HS-27A (cell line): Measurements from ENCODE around the gene TMEM121.

Source experiments
- DNase-seq: peaks from one replicate; pipeline ENCODE4 v3.0.0-alpha.2; 2012; ENCODE audit warnings: low read depth, missing footprints

TMEM121 gene

DNA sequence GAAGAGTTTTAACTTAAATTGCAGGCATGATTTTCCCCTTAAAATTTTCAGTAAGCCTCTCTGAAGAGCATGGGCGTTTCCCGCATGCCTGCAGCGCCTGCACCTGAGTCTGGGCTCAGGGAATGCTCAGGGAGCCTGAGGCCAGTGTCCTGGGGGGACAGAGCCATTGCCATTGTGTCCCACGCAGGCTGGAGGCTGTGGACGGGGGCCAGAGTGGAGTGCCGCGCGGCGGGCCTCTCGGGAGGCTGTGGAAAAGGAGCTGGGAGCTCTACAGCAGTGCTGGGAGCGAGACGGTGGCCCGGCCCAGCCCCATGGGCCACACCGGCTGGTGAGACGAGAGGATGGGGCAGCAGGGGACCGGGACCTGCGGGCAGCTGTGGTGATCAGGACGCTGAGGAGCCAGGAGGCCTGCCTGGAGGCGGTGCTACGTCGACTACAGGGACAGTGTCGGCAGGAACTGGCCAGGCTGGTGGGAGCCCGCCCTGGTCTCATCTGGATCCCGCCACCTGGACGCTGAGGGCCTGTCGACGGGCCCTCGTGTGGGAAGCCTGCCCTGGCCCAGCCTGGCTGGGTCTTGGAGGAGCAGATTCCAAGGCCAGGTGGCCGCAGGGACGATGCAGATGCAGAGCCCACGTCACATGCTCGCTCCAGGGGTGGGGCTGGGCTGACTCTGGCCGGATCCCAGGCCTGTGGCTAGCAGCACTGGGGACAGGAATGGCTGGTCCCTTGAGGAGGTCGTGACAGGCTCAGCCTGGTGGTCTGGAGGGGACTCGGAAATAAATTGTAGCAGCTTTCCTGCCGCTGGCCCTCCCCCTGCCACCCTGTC, 27.7 kb upstream of the TMEM121 start:
- DNase-seq: no peak

DNA sequence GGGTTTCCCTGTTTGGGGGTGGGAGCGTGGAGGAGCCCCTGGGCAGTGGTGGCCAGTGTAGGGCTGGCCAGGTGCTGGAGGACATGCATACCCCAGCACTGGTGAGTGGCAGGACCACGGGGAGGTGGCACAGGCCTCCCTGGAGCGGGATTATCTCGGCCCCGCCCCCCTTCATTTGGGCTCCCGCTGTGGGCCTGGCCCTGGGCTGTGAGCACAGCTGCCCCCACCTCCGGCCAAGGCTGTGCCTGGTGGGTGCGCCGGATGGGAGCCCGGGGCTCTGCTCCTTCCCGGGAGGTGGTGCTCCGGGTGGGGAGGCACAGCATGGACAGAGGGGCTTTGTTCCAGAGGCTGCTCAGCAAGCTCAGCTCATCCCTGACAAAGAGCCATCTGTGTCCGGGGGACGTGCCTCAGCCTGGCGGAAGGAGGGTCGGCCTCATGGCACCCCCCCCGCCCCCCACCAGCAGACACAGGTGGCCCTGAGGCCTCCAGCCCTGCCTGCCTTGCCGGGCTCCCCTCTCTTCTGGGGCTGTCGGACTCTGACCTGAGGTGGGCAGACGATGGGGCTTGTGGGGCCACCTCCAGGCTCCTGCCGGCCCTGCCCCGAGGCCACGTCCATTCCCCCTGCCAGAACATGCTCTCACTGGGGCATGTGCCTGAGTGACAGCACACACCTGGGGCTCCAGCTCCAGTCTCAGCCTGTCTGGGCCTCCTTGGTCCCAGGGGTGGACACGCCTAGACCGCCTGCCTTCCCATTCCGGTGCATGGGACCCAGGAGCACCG, 26.9 kb upstream of the TMEM121 start:
- DNase-seq: no peak

DNA sequence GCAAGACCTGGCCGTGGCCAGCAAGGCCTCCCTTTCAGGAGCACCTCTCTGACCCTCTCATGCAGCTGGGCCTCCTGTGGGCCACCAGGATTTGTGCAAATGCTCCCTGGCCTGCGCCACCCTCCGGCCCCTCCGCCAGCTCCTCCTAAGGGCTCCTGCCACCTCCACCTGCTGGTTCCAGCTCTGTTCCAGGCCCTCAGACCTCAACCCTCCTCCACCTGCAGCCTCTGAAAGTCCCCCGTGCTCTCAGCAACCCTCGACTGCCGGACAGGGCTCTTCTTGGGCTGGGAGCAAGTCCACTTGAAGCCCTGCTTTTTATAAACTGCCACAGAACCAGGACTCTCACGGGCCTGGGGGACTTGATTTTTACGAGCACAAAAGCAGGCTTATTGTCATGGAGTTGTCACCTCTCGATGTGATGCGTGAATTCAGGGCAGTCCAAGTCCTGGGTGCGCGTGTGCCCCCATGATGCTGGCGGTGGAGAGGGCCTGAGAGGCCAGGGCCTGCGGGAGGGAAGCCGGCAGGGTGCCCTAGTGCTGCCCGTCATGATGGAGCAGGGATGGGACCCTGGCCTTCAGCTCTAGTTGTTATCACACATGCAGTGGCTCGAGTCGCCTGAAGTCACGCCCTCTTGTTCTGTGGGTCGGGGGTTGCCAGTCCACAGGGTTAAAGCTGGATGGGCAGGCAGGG, 26.2 kb upstream of the TMEM121 start:
- no peak for DNase-seq

DNA sequence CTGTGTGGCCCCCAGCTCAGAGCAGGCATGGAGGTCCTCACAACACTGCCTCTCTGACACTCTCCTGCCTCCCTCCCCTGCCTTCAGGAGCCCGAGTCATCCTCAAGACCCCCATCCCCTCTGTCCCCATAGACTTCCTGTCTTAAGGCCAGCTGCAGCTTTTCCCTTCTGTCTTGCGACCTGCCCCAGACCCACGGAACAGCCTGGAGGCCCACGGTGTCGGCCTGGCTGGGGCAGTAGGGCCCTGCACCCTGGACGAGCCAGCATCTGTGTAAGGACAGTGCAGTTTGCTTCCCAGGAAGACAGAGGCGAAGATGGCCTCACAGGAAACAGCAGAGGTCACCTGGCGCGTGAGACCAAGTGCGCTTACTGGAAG, 25.7 kb upstream of the TMEM121 start:
- no peak for DNase-seq

DNA sequence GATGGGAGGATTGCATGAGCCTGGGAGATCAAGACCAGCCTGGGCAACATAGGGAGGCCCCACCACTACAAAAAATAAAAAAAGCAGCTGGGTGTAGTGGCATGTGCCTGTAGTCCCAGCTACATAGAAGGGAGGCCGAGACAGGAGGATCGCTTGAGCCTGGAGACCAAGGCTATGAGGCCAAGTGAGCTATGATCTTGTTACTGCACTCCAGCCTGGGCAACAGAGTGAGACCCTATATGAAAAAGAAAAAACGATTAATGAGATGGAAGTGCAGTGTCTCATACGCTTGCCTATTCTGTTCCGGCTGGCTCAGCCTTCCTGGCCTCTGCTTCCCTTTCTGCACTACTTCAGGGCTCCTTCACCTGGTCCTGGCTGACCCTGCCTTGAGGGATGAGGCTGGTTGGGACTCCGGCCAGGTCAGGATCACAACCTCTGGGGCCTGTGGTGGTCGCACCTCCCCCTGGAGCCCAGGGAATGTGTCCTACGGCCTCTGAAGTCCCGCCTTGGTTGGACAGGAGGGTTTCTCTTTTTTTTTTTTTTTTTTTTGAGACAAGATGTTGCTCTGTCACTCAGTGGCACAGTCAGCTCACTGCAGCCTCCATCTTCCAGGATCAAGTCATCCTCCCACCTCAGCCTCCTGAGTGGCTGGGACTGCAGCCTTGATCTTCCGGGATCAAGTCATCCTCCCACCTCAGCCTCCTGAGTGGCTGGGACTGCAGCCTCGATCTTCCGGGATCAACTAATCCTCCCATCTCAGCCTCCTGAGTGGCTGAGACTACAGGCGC, 24.7 kb upstream of the TMEM121 start:
- DNase-seq: no peak

DNA sequence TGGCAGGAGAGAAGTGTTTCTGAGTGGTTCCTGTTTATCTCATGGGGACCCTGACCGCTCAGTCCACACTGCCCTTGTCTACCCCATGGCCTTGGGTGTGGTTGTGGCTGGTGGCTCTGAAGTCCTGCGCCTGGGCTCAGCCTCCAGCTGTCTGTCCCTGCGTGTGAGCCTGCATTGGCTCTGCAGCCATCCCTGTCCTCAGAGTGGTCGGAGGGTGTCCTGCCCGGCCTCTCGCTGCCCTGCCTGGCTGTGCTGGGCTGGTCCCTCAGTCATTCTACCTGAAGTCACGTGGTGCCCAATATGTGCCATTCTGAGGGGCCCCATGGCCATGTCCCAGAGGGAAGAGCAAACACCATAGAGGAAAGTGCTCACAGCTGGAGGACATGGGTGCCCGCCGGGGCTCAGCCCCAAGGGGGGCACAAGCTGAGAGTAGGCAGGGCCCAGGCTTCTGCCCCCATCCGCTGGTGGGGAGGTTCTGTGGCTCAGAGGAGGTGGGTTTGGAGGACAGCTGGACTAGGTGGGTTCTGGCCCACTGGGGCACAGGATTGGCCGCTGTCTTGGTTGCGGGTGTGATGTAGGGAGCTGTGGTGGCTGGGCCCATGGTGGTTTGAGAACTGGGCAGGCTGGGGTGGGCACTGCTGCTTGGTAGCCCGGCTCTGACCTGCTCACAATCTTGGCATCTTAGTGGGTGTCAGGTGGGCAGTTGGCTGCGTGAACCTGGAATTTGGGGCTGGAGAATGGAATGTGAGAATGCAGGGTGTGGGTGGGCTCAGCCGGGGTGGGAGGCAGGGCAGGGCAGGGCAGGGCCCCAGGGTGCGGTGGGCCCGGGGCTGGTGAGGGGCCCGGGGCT, 23.7 kb upstream of the TMEM121 start:
- no peak for DNase-seq

DNA sequence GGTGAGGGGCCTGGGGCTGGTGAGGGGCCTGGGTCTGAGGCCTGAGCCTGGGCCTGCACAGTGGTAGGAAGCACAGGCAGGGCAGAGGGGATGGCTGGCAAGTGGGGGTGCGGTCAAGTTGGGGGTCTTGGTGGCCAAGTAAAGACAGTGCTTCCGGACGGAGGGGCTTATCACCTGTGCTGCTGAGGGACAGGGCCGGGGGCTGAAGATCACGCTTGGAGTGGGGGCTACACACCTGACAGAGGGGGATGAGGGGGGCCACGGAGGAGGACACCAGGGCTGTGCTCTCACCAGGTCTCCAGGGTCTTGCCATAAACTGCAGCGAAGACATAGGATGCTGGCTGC, 23.1 kb upstream of the TMEM121 start:
- DNase-seq: no peak

DNA sequence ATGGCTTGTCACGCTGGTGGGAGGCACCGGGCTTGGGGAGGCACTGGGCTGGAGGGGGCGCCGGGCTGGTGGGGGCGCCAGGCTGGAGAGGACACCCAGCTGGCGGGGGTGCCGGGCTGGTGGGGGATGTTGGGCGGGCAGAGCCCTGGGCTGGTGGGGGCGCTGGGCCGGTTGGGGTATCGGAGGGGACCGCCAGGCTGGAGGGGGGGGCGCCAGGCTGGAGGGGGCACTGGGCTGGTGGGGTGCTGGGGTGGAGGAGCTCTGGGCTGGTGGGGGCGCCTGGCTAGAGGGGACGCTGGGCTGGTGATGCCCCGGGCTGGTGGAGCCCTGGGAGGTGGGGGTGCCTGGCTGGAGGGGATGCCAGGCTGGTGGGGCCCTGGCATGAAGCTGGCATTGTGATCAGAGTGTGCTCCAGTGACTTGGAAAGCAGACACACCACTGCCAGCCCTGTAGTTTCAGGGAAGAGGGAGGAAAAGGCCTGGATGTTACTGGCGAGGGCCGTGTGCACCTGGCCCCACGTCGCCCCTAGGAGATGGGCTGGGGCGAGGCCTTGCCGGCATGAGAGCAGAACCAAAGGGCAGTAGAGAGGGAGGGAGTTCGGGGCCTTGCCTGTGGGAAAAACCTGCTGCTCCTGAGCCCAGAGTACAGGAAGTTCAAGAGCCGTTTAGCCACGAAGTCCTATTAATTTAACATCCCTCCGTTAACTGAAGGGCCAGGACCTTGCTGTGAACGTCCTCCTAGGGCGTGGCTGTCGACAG, 22.3 kb upstream of the TMEM121 start:
- DNase-seq: no peak

DNA sequence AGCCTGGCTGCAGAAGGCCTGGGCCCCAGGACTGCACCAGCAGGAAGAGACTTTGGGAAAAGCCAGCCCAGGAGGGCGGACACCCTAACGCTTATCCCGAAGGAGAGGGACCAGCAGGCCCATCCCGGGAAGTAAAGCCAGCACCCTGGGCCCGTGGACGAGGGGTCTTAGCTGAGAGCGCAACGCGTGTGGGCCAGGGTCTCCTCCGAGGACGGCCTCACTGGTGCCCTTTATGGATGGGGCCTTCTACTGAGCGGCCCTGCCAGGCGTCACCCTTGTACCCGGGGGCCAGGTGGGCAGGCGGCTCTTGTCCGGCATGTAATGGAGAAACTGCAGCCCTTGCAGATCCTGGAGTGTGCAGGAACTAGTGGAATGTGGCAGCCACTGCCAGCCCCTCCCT, 21.3 kb upstream of the TMEM121 start:
- no peak for DNase-seq

DNA sequence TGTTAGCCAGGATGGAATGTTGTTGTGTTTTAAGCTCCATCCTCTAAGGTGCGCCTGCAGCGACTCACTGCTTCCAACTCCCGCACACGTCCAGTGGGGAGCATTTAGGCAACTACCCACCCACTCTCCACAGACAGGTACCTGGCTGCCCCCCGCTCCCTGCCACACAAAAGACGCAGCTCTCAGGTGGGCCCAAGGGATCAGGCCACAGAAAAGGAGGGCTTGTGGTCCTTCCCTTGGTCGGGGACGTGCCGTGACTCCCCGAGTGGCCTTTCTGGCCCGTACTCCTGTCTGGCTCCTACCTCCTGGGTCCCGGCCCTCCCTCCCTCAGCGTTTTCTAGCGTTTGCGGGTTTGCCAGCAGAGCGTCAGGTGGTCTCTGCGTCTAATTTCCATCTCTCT, 19.1 kb upstream of the TMEM121 start:
- DNase-seq: no peak

DNA sequence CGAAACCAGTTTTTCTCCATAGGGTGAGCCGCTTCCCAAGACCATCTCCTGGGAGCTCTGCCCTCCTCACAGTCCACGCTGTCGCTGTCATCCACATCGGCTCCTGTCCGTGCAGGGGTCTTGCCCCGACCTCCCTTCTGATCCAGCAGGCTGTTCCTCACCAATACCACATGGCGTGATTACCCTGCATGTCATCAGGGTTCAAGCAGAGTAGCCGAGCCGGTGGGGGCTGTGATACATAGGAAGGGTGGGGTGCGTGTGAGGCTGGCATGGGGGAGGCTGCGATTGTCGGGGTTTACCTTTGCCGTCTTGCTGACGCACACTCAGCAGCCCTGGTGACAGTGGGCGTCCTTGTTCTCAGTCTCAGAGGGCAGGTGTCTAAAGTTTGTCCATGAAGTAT, 18.3 kb upstream of the TMEM121 start:
- no peak for DNase-seq

DNA sequence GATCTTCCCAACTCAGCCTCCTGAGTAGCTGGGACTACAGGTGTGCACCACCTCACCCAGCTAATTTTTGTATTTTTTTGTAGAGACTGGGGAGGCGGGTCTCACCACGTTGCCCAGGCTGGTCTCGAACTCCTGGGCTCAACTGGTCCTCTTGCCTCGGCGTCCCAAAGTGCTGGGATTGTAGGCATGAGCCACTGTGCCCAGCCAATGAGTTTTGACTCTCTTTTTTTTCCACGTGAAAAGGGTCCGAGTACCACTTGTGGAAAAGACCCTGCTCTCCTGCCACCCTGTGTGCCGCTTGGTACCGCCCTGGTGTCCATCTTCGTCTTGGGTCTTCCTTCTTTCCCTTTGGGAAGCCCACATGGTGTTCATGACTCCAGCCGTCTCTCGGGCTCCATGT, 17.8 kb upstream of the TMEM121 start:
- DNase-seq: no peak

DNA sequence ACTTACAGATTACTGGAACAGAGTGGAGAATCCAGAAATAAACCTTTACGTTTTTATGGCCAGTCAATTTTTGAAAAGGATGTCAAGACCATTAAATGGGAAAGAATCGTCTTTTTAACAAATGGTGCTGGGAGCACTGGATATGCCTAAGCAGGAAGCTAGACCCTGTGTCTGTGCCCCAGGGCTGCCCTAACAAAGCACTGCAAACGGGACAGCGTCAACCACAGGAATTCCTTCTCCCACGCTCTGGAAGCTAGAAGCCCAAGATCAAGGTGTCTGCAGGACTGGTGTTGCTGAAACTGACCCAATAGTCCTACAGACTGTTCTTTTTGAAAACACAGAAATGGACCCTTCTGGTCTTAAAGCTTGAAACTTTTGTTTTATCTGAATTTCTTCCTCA, 9.3 kb upstream of the TMEM121 start:
- DNase-seq: no peak

DNA sequence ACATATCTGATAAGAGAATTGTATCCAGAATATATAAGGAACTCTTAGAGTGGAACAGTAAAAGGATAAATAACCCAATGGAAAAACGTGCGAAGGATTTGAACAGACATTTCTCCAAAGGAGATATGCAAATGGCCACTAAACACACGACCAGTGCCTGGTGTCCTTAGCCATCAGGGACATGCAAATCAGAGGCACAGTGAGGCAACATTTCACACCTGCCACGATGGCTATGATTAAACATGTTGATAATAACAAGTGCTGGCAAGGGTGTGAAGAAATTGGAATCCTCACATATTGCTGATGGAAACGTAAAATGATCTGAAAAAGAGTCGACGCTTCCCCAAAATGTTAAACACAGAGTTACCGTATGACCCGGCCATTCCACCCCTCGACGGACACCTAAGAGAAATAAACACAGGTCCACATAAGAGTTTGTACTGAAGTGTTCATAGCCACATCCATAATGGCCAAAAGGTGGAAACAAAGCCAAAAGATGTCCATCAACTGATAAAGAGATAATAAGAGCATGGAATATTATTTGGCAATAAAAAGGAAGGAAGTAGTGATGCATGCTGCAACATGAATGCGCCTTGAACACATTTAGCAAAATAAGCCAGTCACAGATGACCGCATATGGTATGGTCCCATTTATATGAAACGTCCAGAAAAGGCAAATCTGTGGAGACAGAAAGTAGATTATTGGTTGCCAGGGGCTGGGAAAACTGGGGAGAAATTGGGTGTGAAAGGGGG, 6.3 kb upstream of the TMEM121 start:
- no peak for DNase-seq

DNA sequence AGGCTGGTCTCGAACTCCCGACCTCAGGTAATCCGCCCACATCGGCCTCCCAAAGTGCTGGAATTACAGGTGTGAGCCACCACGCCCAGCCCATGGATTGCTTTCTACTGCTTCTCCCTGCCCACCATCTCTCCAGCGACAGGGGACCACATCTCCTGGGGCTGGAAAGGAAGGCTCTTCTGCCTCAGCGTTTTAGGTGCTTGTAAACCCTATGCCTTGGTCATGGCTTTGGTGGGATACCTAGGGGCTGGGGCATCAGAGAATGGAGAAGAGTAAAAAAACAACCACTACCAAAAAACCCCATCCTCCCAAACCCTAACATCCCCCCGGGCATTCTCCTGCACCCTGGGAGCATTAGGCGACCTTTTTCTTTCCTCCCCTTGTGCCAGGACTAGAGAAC, 1.1 kb upstream of the TMEM121 start:
- no peak for DNase-seq

DNA sequence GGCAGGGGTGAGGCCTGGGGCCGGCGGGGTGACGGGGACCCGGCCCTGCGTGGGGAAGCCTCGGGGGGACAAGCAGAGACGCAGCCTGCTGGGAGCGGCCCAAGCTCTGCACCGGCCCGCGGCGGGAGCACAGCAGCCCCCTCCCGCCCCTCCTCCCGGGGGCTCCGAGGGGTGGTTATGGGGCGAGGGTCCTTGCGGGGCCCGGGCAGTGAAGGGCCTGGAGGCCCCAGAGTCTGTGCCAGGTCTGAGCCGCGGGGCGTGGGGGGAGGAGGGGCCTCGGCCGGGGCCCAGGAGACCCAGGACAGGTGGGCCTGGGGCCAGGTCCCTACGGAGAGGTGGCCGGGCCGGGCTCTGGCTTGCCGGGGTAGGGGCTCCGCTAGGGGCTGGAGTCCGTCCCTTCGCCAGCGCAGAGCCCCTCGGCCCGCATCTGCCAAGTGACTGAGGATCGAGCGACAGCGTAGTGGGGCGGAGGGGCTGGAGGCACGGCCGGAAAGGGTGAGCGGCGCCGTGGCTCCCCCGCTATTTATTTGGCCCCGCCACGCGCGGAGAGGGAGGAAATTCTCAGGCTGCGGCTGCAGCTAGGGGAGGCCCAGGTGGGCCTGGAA, 495 bp downstream of the TMEM121 start:
- DNase-seq: no peak

DNA sequence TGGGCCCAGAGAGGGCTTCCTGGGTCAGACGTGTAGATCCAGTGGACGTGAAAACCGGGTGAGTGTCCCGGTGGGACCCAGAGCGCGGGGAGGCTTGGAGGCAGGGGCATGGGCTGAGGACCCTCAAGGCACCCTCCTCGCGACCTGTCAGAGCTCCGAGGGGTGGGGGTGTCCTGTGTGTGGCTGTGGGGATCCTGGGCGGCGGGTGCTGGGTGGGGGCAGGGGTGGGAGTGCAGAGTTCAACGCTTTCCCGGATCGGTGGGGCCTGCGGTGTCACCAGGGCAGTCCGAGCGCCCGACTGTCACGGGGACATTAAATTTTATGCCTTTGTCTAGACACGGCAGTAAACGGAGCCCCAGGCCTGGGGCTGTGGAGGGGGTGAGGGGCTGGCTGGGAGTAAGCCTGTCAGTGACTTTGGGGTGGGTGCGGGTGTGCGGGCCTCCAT, 1.0 kb downstream of the TMEM121 start:
- no peak for DNase-seq

DNA sequence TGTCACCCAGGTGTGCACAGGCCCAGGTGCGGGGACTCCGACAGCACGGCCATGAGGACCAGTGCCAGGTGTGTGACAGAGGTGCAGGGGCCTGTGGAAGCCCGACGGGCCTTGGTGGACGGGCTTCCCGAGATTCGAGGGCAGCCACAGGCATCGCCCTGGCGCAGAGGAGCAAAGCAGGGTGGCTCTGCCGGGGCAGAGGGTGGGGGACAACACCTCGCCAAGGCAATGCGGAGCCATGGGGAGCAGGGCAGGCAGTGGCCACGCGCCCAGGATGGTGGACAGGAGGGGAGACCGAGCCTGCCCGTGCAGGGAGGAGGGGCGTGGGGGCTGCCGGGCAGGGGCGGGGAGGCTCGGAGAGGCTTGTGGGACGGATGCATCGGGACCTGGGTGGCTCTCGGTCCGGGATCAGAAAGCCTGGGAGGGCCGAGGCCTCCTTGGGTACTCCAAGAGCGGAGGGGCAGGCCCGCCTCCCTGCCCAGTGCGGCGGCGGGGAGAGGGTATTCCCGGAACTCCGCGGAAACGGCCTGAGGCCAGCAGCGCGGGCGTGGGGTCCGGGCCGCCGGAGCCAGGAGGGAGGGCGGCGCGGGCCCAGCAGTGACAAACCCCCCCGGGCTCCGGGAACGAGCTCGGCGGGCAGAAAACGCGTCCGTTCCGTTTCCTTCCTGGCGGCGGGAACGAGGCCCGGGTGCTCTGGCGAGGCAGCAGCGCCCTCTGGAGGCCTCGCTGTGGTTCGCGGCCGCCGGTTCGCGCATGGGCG, 1.6 kb downstream of the TMEM121 start:
- DNase-seq: peak; percentile 17
